CD4-positive, CD25-positive, alpha-beta regulatory T cell (primary cell): ENCODE results near the gene FOXP1. TPM values are rescaled to one million over a fixed set of nuclear protein-coding genes. Genes with fewer than 3 reads are reported as not detected.
A peak's percentile ranks its signal among the peaks of the same experiment; 100 is the strongest.

ENCODE experiments used
- ATAC-seq, 2 donors: fragments of 150-1000 bp; cut with Tn5 transposase; one replicate each; pipeline ENCODE4 v1.10.0; 2021; ENCODE audit warnings: low read depth in 2 of 2, moderate number of reproducible peaks in 2 of 2, moderate library complexity in 1 of 2
- DNase-seq, 3 donors: peaks; one replicate each; pipeline versions ENCODE4 v3.0.0 to v3.0.0-alpha.2; 2012 to 2022; ENCODE audit warnings: mixed read lengths in 1 of 3
- H3K27ac ChIP-seq: one replicate; pipeline ENCODE4 v1.7.0; 2013; ENCODE audit warnings: mild to moderate bottlenecking, low read length; ENCODE audit not compliant: insufficient read depth, poor library complexity, severe bottlenecking
- H3K27me3 ChIP-seq: one replicate; pipeline ENCODE4 v1.7.0; 2013; ENCODE audit warnings: low read length; ENCODE audit not compliant: control insufficient read depth, insufficient read depth
- H3K36me3 ChIP-seq: one replicate; pipeline ENCODE4 v1.7.0; 2013; ENCODE audit warnings: mild to moderate bottlenecking, low read length, moderate library complexity; ENCODE audit not compliant: control insufficient read depth, insufficient read depth
- H3K4me1 ChIP-seq: 2 replicates; pipeline ENCODE4 v1.7.0; 2013; ENCODE audit warnings: mild to moderate bottlenecking, low read length; ENCODE audit not compliant: insufficient read depth, control insufficient read depth, poor library complexity, severe bottlenecking
- H3K4me3 ChIP-seq: one replicate; pipeline ENCODE4 v1.7.0; 2013; ENCODE audit warnings: low read depth, mild to moderate bottlenecking, low read length, moderate library complexity
- H3K9me3 ChIP-seq, 2 experiments: 1 replicate in 1 of 2; 2 replicates in 1 of 2; pipeline ENCODE4 v1.7.0; 2013; ENCODE audit warnings: low read length in 2 of 2, mild to moderate bottlenecking in 1 of 2, moderate library complexity in 1 of 2; ENCODE audit not compliant: control insufficient read depth in 2 of 2
- H3K27ac Mint-ChIP-seq, 3 donors: one replicate each; pipeline ENCODE4 v1.8.0; 2020 to 2022; ENCODE audit warnings: mild to moderate bottlenecking in 3 of 3, mixed read lengths in 3 of 3, moderate library complexity in 2 of 3
- H3K27me3 Mint-ChIP-seq: one replicate; pipeline ENCODE4 v1.8.0; 2022; ENCODE audit warnings: mild to moderate bottlenecking, mixed read lengths
- H3K36me3 Mint-ChIP-seq: one replicate; pipeline ENCODE4 v1.8.0; 2020; ENCODE audit warnings: mixed read lengths
- H3K4me1 Mint-ChIP-seq, 4 donors: one replicate each; pipeline ENCODE4 v1.8.0; 2020 to 2022; ENCODE audit warnings: mixed read lengths in 4 of 4, mild to moderate bottlenecking in 1 of 4
- H3K4me3 Mint-ChIP-seq, 4 donors: one replicate each; pipeline ENCODE4 v1.8.0; 2020 to 2022; ENCODE audit warnings: mild to moderate bottlenecking in 4 of 4, mixed read lengths in 4 of 4, moderate library complexity in 3 of 4
- H3K9me3 Mint-ChIP-seq, 7 donors: one replicate each; pipeline ENCODE4 v1.8.0; 2020 to 2022; ENCODE audit warnings: mixed read lengths in 7 of 7, mild to moderate bottlenecking in 3 of 7, moderate library complexity in 2 of 7
- polyA plus RNA-seq, 4 donors: library from polyadenylated mRNA; unstranded; fragments of 300-500 nt; fragmentation: Illumina TruSeq; gene quantifications; one replicate each; pipeline ENCODE4 v1.2.3, GENCODE V29; 2021
- total RNA-seq: library from RNA; stranded (reverse); gene quantifications from one replicate; pipeline ENCODE4 v1.2.3, GENCODE V29; 2022

The FOXP1 gene
- total and polyA plus RNA-seq, 5 donors from 2014 or later: 301 to 599 (median 346) TPM

- H3K4me1 ChIP-seq: peaks cover 49% of the 10 kb centered on the region
- peaks cover 0 to 1% (median 0%) of the 10 kb centered on the region in 7 donors for H3K9me3 Mint-ChIP-seq
- ATAC-seq: no peak
- H3K27me3 Mint-ChIP-seq: no peaks in the 10 kb centered on the region
- no peaks in the 10 kb centered on the region for H3K27me3 ChIP-seq
- H3K27ac ChIP-seq: peak overlapping the region; percentile 49
- H3K36me3 Mint-ChIP-seq: peaks cover 80% of the 10 kb centered on the region
- peaks cover 79% of the 10 kb centered on the region for H3K36me3 ChIP-seq
- H3K4me3 Mint-ChIP-seq: peak overlapping the region in 2 of 4 donors; percentile 8 to 11
- H3K4me1 Mint-ChIP-seq: peaks cover 52 to 98% (median 85%) of the 10 kb centered on the region in 4 donors
- no peaks in the 10 kb centered on the region for H3K9me3 ChIP-seq
- H3K27ac Mint-ChIP-seq: peak overlapping the region; percentile 48 to 70 (median 53)
- no peak for DNase-seq
- H3K4me3 ChIP-seq: no peak overlapping the region
Measured at GRCh38 chr3:71046791-71047190, 536.7 kb downstream of the FOXP1 start.

GRCh38 chr3:71045917-71046282 lies 537.6 kb downstream of the FOXP1 start:
- DNase-seq (peak in 1 of 3 donors; percentile 71), ATAC-seq (no peak)
- Histone ChIP-seq H3K9me3 (no peaks in the 10 kb centered on the region), H3K27me3 (no peaks in the 10 kb centered on the region), H3K36me3 (peaks cover 78% of the 10 kb centered on the region), H3K4me1 (peaks cover 43% of the 10 kb centered on the region), H3K4me3 (peak overlapping the region; percentile 41), H3K27ac (peak overlapping the region; percentile 24)
- Mint-ChIP-seq H3K9me3 (peaks cover 0 to 1% (median 0%) of the 10 kb centered on the region in 7 donors), H3K27ac (peak overlapping the region; percentile 53 to 88 (median 72)), H3K36me3 (peaks cover 78% of the 10 kb centered on the region), H3K4me1 (peaks cover 49 to 97% (median 84%) of the 10 kb centered on the region in 4 donors), H3K4me3 (peak overlapping the region in 1 of 4 donors; percentile 32), H3K27me3 (no peaks in the 10 kb centered on the region)

- H3K9me3 ChIP-seq: no peaks in the 10 kb centered on the region
- no peak for DNase-seq
- Mint-ChIP-seq H3K4me1 (peaks cover 50 to 97% (median 84%) of the 10 kb centered on the region in 4 donors), H3K27me3 (no peaks in the 10 kb centered on the region), H3K27ac (peak overlapping the region; percentile 53 to 88 (median 72)), H3K9me3 (peaks cover 0 to 1% (median 0%) of the 10 kb centered on the region in 7 donors), H3K36me3 (peaks cover 80% of the 10 kb centered on the region), H3K4me3 (peak overlapping the region in 2 of 4 donors; percentile 19 to 34)
- peak overlapping the region; percentile 24 for H3K27ac ChIP-seq
- no peak for ATAC-seq
- H3K4me1 ChIP-seq: peaks cover 37% of the 10 kb centered on the region
- H3K4me3 ChIP-seq: peak overlapping the region; percentile 24
- H3K36me3 ChIP-seq: peaks cover 83% of the 10 kb centered on the region
- H3K27me3 ChIP-seq: no peaks in the 10 kb centered on the region
Measured at GRCh38 chr3:71045212-71045916, 538.2 kb downstream of the FOXP1 start.

DNA sequence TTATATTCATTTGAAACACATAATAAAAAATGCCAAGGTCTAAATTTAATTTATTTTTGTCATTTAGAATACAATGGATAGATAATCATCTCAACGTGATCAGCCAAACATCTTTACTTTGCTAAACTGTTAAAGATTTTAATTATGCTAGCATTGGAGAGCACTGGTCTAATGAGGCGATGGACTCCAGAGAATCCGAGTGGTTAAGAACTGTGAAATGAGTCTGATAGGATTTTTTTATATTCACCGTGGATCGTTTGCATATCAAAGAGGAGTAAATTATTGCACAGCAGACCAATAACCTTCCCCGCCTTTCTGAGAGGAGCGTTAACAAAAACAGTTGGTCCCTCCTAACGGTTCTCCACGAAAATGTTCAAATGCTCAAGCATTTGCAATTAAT lies 540.8 kb downstream of the FOXP1 start:
- H3K9me3 Mint-ChIP-seq: no peaks in the 10 kb centered on the region
- no peak for DNase-seq
- no peaks in the 10 kb centered on the region for H3K27me3 ChIP-seq
- H3K4me3 Mint-ChIP-seq: no peak overlapping the region
- H3K27me3 Mint-ChIP-seq: no peaks in the 10 kb centered on the region
- peaks cover 43 to 96% (median 79%) of the 10 kb centered on the region in 4 donors for H3K4me1 Mint-ChIP-seq
- no peak for ATAC-seq
- peaks cover 76% of the 10 kb centered on the region for H3K36me3 Mint-ChIP-seq
- H3K27ac Mint-ChIP-seq: peak overlapping the region in 2 of 3 donors; percentile 54 to 77
- H3K9me3 ChIP-seq: no peaks in the 10 kb centered on the region
- H3K36me3 ChIP-seq: peaks cover 94% of the 10 kb centered on the region
- peaks cover 30% of the 10 kb centered on the region for H3K4me1 ChIP-seq
- H3K4me3 ChIP-seq: no peak overlapping the region
- H3K27ac ChIP-seq: no peak overlapping the region

DNA sequence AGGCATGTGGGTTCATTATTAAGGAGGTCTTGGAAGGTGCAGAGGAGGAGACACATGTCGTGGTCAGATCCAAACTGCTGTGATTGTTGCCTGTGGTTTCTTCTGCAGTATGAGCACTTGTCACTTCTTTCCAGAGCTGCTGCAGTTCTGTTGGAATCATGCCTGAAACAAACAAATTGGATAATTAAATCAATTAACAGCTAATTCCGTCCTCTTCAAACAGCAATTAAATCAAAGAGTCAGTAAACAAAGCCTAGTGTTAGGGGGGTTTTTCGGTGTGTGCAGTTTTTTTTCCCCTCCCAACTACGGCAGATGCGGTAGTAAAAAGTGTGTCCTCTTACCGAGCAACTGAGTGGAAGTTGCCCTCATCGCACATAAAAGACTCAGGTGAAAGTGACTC lies 542.2 kb downstream of the FOXP1 start:
- H3K27ac ChIP-seq: no peak overlapping the region
- ATAC-seq (no peak), DNase-seq (no peak)
- Mint-ChIP-seq H3K9me3 (no peaks in the 10 kb centered on the region), H3K4me3 (peak overlapping the region in 2 of 4 donors; percentile 34 to 47), H3K4me1 (peaks cover 48 to 96% (median 77%) of the 10 kb centered on the region in 4 donors), H3K36me3 (peaks cover 72% of the 10 kb centered on the region), H3K27me3 (no peaks in the 10 kb centered on the region), H3K27ac (peak overlapping the region; percentile 15 to 84 (median 68))
- H3K9me3 ChIP-seq: no peaks in the 10 kb centered on the region
- no peaks in the 10 kb centered on the region for H3K27me3 ChIP-seq
- H3K4me1 ChIP-seq: peaks cover 30% of the 10 kb centered on the region
- no peak overlapping the region for H3K4me3 ChIP-seq
- peaks cover 93% of the 10 kb centered on the region for H3K36me3 ChIP-seq

DNA sequence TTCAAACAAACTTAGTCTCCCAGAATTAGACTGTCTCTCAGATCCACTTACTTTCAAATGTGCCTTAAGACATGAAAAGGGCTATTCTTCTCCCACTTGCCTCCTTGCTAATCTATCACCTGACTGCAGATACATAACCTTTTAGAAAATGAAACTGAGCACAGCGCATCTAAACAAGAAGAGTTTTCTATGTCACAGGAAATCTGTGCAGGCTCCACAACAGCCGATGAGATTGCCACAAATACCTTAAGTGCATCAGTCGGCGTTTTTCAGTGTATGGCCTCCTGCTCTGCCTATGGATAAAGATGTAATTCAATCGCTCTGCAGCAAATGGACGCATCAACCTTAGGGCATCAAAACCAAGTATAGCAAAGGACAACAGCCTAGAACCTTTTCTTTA lies 544.2 kb downstream of the FOXP1 start:
- Mint-ChIP-seq H3K9me3 (no peaks in the 10 kb centered on the region), H3K27ac (peak overlapping the region; percentile 44 to 95 (median 86)), H3K4me3 (peak overlapping the region in 3 of 4 donors; percentile 47 to 58 (median 52)), H3K4me1 (peaks cover 49 to 96% (median 69%) of the 10 kb centered on the region in 4 donors), H3K36me3 (peaks cover 66% of the 10 kb centered on the region), H3K27me3 (no peaks in the 10 kb centered on the region)
- Histone ChIP-seq H3K27me3 (no peaks in the 10 kb centered on the region), H3K9me3 (no peaks in the 10 kb centered on the region), H3K4me3 (peak overlapping the region; percentile 61), H3K36me3 (peaks cover 93% of the 10 kb centered on the region), H3K4me1 (peaks cover 24% of the 10 kb centered on the region), H3K27ac (peak overlapping the region; percentile 64)
- DNase-seq: peak in 2 of 3 donors; percentile 42 to 81
- peak; percentile 81 to 85 for ATAC-seq

DNA sequence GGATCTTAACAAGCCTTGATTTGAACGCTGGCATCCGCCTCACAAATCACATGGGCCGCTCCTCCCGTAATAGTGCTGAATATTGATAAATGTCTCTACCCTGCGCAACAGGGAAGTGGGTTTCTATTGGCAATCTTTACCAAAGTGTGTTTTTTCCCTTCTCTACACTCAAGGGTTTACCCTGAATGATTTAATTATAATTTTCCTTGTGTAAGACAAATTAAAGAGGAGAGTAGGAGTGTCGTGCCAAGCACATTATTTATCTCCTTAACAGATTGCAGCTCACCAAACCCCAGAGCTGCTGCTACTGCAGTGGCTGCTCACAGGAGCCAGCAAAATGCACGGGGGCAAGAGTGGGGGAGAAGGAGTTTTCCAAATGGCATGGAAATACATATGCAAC lies 545.8 kb downstream of the FOXP1 start:
- Histone ChIP-seq H3K36me3 (peaks cover 88% of the 10 kb centered on the region), H3K9me3 (no peaks in the 10 kb centered on the region), H3K27ac (no peak overlapping the region), H3K4me3 (no peak overlapping the region), H3K27me3 (no peaks in the 10 kb centered on the region), H3K4me1 (peaks cover 34% of the 10 kb centered on the region)
- peaks cover 72% of the 10 kb centered on the region for H3K36me3 Mint-ChIP-seq
- ATAC-seq (no peak), DNase-seq (no peak)
- peaks cover 45 to 97% (median 72%) of the 10 kb centered on the region in 4 donors for H3K4me1 Mint-ChIP-seq
- H3K27me3 Mint-ChIP-seq: no peaks in the 10 kb centered on the region
- peak overlapping the region; percentile 26 to 58 (median 51) for H3K27ac Mint-ChIP-seq
- H3K9me3 Mint-ChIP-seq: no peaks in the 10 kb centered on the region
- no peak overlapping the region for H3K4me3 Mint-ChIP-seq
